Measurements from ENCODE around the gene FAM187B. TPM values are rescaled to one million over a fixed set of nuclear protein-coding genes. Genes with fewer than 3 reads are reported as not detected.
"Not testable (repeated sequence)": the region's sequence is repeated elsewhere in the genome, so short reads cannot be mapped to it uniquely, and the experiment has no call there.

The FAM187B gene
- total and polyA plus RNA-seq, 2 experiments from 2014 or later = 0.23 TPM; not detected in 1

GRCh38 chr19:35240327-35240726, 11.8 kb upstream of the FAM187B start:
- peaks cover 4% of the 10 kb centered on the region; the same call in 2 of the 3 replicates for H3K4me1 Mint-ChIP-seq
- H4K20me1 ChIP-seq (replicated peaks; ENCODE audit: insufficient read depth) = no peaks in the 10 kb centered on the region
- H3K27ac Mint-ChIP-seq = no peak overlapping the region
- H3K79me2 ChIP-seq (replicated peaks; ENCODE audit: insufficient read depth) = no peaks in the 10 kb centered on the region
- H3K27me3 ChIP-seq (ENCODE audit: insufficient read depth) = no peaks in the 10 kb centered on the region
- H3K4me3 Mint-ChIP-seq = no peak overlapping the region
- no peak overlapping the region for H3K4me2 ChIP-seq
- H3K9me3 Mint-ChIP-seq = peaks cover 28% of the 10 kb centered on the region
- H3K36me3 Mint-ChIP-seq (ENCODE audit: low read depth) = peaks cover 7% of the 10 kb centered on the region; the same call in 1 of the 3 replicates
- ATAC-seq = no peak
- no peaks in the 10 kb centered on the region for H3F3A ChIP-seq (replicated peaks; ENCODE audit: low read depth)
- H3K9me2 ChIP-seq (ENCODE audit: insufficient read depth) = no peaks in the 10 kb centered on the region
- H3K4me1 ChIP-seq (ENCODE audit: insufficient read depth) = no peaks in the 10 kb centered on the region
- TF ChIP-seq JUNB (IDR thresholded peaks at IDR 0.05; ENCODE audit: unreplicated experiment) (no peak), CREB1 (CRISPR knock-in tag; IDR thresholded peaks at IDR 0.05; ENCODE audit: low read depth) (no peak), CTCF (conservative IDR thresholded peaks at IDR 0.05; ENCODE audit: low read depth in 2 of 2) (no peak), EZH2phosphoT487 (IDR thresholded peaks at IDR 0.05; ENCODE audit: unreplicated experiment) (no peak), ETS1 (IDR thresholded peaks at IDR 0.05) (no peak), STAT1 (IDR thresholded peaks at IDR 0.05; ENCODE audit: unreplicated experiment) (no peak), EZH2 (IDR thresholded peaks at IDR 0.05; ENCODE audit: low read depth, unreplicated experiment) (no peak), ZNF114 (CRISPR knock-in tag; IDR thresholded peaks at IDR 0.05) (no peak), POLR2AphosphoS5 (IDR thresholded peaks at IDR 0.05; ENCODE audit: low read depth) (no peak), REST (IDR thresholded peaks at IDR 0.05; ENCODE audit: unreplicated experiment) (no peak)
- TF ChIP-seq, protein P1, sequence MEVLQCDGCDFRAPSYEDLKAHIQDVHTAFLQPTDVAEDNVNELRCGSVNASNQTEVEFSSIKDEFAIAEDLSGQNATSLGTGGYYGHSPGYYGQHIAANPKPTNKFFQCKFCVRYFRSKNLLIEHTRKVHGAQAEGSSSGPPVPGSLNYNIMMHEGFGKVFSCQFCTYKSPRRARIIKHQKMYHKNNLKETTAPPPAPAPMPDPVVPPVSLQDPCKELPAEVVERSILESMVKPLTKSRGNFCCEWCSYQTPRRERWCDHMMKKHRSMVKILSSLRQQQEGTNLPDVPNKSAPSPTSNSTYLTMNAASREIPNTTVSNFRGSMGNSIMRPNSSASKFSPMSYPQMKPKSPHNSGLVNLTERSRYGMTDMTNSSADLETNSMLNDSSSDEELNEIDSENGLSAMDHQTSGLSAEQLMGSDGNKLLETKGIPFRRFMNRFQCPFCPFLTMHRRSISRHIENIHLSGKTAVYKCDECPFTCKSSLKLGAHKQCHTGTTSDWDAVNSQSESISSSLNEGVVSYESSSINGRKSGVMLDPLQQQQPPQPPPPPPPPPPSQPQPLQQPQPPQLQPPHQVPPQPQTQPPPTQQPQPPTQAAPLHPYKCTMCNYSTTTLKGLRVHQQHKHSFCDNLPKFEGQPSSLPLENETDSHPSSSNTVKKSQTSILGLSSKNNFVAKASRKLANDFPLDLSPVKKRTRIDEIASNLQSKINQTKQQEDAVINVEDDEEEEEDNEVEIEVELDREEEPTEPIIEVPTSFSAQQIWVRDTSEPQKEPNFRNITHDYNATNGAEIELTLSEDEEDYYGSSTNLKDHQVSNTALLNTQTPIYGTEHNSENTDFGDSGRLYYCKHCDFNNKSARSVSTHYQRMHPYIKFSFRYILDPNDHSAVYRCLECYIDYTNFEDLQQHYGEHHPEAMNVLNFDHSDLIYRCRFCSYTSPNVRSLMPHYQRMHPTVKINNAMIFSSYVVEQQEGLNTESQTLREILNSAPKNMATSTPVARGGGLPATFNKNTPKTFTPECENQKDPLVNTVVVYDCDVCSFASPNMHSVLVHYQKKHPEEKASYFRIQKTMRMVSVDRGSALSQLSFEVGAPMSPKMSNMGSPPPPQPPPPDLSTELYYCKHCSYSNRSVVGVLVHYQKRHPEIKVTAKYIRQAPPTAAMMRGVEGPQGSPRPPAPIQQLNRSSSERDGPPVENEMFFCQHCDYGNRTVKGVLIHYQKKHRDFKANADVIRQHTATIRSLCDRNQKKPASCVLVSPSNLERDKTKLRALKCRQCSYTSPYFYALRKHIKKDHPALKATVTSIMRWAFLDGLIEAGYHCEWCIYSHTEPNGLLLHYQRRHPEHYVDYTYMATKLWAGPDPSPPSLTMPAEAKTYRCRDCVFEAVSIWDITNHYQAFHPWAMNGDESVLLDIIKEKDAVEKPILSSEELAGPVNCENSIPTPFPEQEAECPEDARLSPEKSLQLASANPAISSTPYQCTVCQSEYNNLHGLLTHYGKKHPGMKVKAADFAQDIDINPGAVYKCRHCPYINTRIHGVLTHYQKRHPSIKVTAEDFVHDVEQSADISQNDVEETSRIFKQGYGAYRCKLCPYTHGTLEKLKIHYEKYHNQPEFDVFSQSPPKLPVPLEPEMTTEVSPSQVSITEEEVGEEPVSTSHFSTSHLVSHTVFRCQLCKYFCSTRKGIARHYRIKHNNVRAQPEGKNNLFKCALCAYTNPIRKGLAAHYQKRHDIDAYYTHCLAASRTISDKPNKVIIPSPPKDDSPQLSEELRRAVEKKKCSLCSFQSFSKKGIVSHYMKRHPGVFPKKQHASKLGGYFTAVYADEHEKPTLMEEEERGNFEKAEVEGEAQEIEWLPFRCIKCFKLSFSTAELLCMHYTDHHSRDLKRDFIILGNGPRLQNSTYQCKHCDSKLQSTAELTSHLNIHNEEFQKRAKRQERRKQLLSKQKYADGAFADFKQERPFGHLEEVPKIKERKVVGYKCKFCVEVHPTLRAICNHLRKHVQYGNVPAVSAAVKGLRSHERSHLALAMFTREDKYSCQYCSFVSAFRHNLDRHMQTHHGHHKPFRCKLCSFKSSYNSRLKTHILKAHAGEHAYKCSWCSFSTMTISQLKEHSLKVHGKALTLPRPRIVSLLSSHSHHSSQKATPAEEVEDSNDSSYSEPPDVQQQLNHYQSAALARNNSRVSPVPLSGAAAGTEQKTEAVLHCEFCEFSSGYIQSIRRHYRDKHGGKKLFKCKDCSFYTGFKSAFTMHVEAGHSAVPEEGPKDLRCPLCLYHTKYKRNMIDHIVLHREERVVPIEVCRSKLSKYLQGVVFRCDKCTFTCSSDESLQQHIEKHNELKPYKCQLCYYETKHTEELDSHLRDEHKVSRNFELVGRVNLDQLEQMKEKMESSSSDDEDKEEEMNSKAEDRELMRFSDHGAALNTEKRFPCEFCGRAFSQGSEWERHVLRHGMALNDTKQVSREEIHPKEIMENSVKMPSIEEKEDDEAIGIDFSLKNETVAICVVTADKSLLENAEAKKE (CRISPR knock-in tag; IDR thresholded peaks at IDR 0.05) = no peak
- DNase-seq (ENCODE audit: low spot score) = no peak
- no peak overlapping the region for H3K4me3 ChIP-seq
- no peaks in the 10 kb centered on the region for H3K27me3 Mint-ChIP-seq (ENCODE audit: insufficient read depth, low read depth, poor library complexity)
- no peaks in the 10 kb centered on the region for H3K36me3 ChIP-seq (ENCODE audit: insufficient read depth)
- H3K27ac ChIP-seq (ENCODE audit: low read depth) = no peak overlapping the region
- no peak overlapping the region for H2AFZ ChIP-seq

DNA sequence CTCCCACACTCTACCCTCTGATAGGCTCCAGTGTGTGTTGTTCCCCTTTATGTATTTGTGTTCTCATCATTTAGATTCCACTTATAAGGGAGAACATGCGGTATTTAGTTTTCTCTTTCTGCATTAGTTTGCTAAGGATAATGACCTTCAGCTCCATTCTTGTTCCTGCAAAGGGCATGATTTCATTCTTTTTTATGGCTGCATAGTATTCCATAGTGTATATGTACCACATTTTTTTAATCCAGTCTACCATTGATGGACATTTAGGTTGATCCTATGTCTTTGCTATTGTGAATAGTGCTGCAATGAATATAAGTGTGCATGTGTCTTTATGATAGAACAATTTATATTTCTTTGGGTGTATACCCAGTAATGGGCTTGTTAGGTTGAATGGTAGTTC, 11.1 kb upstream of the FAM187B start:
- H3F3A ChIP-seq (replicated peaks; ENCODE audit: low read depth); H4K20me1 ChIP-seq (replicated peaks; ENCODE audit: insufficient read depth); H3K27me3 ChIP-seq (ENCODE audit: insufficient read depth); H3K4me3 Mint-ChIP-seq; H3K27ac ChIP-seq (ENCODE audit: low read depth); H3K27ac Mint-ChIP-seq; H3K4me2 ChIP-seq; H3K36me3 ChIP-seq (ENCODE audit: insufficient read depth); DNase-seq (ENCODE audit: low spot score); H3K9me2 ChIP-seq (ENCODE audit: insufficient read depth); H2AFZ ChIP-seq; H3K4me1 ChIP-seq (ENCODE audit: insufficient read depth); H3K27me3 Mint-ChIP-seq (ENCODE audit: insufficient read depth, low read depth, poor library complexity); H3K79me2 ChIP-seq (replicated peaks; ENCODE audit: insufficient read depth); H3K4me1 Mint-ChIP-seq; H3K36me3 Mint-ChIP-seq (ENCODE audit: low read depth); ATAC-seq; H3K4me3 ChIP-seq: not testable (repeated sequence)
- H3K9me3 Mint-ChIP-seq = peaks cover 32% of the 10 kb centered on the region
